ENCODE results near the gene CCS.
A peak's percentile ranks its signal among the peaks of the same experiment; 100 is the strongest.
"Not testable (repeated sequence)": the region's sequence is repeated elsewhere in the genome, so short reads cannot be mapped to it uniquely, and the experiment has no call there.

The CCS gene

DNA sequence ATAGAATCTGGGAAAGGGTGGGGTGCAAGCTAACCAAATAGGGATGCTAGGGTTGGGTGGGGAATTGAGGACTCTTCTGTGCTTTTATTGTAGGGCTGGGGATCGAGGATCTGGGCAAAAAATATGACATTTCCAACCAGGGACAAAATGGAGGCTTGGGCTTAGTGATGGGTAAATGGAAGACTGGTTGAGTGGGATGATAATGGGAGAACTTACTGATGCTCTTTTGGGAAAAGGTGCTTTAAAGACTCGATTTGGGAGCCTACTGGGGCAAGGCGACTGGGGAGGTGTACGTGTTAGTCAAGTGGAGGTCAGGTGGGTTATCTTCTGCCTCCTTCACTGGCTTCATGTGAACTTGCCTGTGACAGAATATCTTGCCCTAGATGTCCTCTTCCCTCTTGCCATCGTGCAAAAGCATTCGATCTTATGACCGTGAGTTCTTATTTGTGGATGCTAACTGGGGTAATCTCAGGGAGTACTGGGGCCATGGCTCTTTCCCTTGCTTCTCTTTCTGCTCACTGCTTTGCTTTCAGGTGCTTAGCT, 35.1 kb downstream of the CCS start:
- DNase-seq, result no peak

DNA sequence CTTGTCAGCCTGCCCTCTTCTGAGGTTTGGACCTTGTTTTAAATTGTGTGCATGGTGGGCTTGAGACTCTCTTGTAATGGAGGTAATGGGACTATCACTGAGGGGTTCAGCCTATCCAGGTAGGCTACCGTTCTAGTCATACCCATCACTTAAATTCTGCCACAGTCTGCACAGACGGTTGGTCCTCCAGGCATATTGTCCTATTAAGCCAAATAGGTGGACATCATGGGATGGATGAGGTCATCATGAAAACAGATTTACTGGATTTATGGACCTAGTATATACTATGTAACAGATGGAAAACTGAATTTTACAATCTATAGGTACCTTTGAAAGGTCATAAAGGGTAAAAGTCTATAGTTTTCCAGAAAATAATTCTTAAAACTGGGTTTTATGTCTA, 36.4 kb downstream of the CCS start:
- no peak for DNase-seq

DNA sequence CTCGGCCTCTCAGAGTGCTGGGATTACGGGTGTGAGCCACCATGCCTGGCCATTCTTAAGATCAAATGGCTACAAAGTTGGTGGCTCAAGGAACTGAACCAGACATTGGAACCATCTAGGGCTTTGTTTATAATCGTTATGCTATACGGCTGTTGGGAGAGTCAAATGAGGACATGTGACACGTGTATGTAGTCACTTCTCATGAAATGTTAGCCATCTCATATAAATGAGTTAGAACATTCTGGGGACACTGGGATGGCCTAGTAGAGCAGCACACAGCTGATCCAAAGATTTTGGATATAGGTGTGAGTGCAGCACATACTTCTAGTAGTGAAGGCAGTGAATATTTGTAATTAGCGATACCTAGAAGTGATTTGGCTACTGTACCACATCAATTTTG, 38.9 kb downstream of the CCS start:
- no peak for DNase-seq

DNA sequence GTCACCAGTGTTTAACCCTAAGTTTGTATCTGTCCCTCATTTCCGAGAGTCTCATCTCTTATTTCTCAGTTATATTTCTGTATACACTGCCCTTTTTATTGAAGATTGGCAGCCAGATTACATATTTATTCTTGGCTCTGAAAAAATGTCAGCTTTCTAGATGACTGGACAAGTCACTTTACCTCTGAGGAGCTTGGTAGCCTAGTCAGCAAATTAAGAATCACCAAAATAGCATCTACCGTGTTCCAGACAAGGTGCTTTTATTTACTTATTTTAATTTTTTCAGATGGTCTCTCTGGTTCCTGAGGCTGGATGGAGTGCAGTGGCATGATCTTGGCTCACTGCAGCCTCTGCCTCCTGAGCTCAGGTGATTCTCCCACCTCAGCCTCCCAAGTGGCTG, 40.0 kb downstream of the CCS start:
- DNase-seq, result no peak

DNA sequence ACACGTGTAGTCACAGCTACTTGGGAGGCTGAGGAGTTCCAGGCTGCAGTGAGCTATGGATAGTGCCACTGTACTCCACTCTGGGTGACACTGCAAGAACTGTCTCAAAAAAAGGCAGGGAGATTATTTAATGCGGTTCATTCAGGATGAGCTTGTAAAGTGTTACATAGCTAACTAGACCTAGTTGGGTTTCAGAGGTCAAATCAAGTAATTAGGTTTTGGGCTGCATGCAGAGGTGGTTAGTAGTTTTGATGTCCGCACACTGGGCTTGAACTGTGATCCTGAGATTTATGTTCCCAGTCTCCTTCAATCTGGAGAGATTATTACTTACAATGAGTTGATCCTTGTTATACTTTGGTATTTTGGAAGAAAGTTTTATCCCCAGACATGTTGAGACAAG, 43.4 kb downstream of the CCS start:
- DNase-seq, result no peak

DNA sequence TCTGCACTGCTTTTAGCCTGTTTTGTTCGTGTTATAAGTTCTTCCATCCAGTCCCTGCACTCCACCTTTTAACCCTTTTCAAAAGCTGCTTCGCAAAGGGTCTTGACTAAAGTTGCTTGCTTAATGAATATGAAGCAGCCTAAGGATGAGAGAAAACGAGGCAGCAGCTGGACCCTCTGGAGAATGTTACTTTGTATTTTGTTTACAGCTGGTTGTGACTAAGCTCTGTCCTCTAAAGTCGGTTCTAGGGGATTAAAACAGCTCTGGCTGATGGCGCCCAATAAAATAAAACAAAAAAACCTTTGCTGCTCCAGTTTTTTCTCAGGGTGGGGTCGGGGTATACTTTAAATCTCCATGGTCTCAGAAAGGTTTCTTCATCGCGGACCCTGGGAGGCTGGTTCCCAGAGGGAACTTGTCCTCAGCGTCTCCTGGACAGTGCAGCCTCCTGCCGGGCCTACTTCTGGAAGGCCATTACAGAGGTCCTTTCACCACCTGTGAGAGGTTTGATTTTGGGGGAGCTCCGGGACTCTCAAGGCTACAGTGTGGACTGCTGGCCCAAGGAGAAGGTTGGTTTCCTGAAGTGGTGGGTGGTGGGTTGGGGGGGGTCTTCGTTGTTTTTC, 44.7 kb downstream of the CCS start:
- no peak for DNase-seq

DNA sequence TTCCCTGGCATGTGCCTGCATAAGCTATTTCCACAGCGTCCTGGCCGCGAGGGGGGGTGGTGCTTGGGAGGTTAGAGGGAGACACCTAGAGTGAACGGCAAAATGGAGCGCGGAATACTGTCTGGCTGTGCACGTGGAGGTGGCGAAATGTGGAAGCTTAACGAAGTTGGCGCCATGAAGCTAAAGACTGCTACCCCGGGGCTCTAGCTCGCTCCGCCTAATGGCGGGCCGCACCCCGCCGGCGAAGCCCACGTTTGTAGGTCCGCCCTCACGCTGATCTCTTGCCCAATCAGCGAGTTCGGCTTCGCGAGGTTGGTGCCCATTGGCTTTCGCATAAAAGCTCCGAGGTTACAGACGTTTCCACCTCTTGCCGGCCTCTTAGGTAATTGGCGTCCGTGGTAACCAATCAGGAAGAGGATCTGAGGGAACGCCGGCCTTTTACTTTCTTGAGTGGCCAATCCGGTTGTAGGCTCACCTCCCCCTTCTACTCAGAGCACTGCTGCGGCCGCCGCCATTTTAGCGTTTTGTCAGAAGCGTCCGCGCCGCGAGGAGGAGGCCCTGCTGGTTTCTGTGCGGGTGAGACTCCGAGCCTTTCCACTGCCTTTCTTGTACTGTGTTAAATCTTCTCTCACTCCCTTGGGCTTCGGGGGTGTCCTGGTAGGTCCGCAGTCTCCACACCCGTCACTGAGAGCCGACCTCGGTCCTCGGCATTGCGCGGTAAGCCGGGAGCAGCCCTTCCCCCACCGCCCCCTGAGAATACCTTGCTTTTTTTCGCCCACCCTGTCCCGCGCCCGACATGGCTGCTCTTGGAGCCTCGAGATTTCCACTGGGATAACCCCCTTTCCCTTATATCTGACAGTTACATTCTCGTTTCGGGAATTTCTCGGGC, 45.4 kb downstream of the CCS start, which contains the start of gene RBM4:
RBM4 (plus strand) TSS at position 527 of the 889 bp plus-strand sequence. CDS start 1,009 bp downstream, outside the sequence.
- DNase-seq, result peak; percentile 96 to 98

DNA sequence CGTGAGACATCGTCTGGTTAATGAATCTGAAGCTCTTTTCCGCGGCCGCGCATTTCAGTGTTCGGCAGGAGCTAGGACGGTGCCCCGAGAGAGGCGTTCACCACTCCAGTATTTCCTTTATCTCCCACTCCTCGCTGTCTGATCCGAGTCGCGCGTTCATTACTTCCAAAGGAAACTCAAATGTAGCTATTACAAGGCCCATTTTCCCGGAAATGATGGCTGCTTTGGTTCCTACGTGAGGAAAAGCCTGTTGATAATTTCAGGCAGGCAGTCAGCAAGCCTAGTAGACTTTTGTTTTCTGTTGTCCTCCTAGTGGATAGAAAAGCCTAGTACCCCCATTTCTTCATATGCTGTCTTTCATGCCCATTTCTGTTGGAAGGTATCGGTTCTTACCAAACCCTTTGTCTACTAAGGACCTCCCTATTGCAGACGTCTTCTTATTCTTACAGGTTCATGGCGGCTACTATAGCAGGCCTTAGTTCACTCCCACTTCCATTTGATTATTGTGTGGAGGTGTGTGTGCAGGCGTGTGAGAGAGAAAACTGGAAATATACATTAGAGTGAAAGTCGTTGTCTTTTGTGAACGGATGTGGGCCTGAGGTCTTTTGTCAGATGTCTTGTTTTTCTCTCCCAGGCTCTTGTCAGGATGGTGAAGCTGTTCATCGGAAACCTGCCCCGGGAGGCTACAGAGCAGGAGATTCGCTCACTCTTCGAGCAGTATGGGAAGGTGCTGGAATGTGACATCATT, 46.3 kb downstream of the CCS start:
- DNase-seq, result no peak

DNA sequence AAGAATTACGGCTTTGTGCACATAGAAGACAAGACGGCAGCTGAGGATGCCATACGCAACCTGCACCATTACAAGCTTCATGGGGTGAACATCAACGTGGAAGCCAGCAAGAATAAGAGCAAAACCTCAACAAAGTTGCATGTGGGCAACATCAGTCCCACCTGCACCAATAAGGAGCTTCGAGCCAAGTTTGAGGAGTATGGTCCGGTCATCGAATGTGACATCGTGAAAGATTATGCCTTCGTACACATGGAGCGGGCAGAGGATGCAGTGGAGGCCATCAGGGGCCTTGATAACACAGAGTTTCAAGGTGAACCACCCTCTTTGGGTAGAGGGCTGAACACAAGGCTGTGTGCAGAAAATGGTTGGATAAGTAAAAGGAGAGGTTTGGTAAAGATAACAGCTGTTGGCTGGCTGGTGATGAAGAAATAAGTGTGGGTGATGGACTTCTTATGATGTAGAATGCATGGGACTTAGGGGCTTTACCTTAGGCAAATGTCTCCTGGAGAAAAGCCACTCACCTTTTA, 46.9 kb downstream of the CCS start:
- not testable (repeated sequence) for DNase-seq

DNA sequence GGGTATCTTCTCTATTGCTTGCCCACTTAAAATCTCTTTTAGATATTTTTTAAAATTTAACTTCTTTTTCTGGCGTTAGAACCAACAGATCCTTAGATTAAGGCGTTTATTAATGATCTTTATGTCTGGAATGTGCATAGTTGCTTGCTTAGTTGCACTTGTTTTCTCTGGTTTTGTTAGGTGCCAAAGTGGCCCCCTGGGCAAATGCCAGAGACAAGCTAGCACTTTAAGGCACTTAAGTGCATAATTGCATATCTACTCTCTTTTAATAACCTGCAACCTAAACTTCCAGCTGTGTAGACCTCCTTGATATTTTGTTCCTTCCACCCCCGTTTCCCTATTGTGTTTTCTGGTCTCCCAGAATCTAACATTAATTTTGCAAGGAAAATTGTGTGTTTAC, 48.8 kb downstream of the CCS start:
- DNase-seq, result no peak

DNA sequence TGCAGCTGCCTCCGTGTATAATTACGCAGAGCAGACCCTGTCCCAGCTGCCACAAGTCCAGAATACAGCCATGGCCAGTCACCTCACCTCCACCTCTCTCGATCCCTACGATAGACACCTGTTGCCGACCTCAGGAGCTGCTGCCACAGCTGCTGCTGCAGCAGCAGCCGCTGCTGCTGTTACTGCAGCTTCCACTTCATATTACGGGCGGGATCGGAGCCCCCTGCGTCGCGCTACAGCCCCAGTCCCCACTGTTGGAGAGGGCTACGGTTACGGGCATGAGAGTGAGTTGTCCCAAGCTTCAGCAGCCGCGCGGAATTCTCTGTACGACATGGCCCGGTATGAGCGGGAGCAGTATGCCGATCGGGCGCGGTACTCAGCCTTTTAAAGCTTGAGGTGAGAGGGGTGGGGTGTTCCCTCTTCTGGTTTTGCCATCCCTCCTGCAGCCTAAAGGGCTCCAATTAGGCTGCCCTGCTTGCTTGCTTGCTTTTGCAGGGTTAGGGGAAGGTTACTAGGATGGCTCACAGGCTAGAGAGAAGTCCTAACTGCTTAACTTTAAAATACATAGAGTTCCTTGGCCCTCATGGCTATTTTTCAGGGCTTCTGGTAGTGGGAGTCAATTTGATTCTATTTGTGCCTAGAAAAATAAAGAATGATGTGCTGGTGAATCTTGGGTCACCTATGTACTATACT, 50.9 kb downstream of the CCS start:
- no peak for DNase-seq

DNA sequence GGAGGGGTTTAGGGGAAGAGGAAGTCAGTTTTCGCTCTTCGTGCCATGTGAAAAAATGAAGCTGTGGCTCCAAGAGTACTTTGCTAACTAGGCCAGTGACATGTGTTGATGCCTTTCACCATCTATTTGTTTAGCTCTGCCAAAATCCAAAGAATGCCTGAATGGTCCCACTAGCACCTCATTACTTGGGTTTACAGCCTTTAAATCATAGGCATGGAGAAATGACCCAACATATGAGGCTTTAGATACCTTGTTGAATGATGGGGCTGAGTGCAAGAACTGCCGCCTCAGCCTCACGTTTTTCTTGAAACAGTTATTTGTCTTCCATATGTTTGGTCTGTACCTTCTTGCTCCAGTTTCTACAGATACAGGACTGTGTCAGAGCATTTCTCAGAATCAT, 53.8 kb downstream of the CCS start:
- no peak for DNase-seq

DNA sequence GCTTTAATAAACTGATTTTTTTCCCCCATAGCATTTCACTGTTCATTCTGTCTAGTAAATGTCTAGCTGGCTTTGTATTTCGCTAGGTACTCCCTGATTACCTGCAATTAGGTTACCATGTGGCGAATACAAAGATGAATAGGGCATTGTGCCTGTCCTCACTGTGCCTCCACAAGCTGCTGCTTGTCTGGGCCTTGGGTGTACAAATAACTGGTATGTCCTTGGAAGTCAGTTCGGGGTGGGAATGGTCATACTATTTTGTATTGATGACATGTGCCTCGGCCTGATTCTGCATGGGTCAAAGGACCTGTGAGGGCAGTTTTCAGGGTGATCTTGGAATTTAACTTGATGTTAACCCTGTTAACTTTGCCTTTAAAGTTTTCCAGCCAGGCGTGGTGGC, 56.9 kb downstream of the CCS start:
- no peak for DNase-seq

DNA sequence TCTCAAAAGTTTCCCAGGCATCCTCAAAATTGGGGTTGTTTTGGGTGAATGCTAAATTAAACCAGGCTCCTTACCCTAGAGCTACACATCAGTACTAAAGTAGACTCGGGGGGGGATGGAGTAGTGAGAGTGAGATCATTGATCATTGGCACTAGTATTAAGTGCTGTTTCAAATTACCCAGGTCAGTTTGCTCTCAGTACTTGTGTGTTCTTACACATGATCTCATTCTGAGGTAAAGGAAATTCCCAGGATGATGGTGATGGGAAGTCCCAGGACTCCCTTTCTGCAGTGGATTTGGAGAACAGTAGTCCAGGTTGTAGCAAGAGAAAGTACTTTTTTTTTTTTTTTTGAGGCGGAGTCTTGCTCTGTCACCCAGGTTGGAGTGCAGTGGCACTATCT, 58.0 kb downstream of the CCS start:
- DNase-seq, result no peak

DNA sequence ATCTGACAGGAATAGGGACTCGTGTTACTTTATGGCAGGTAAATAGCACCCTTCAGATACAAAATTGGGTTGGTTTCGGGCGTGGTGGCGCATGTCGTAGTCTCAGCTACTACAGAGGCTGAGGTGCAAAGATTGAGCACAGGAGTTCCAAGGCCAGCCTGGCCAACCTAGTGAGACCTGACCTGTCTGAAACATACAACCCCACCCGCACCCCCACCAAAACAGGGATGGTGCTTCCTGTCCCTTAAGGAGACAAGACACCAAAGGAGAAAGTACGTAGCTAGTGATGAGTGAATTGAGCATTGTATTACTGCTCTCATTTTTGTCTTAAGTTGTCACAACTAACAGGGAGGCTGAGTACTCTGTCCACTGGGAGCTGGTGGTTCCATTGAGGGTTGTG, 59.7 kb downstream of the CCS start:
- no peak for DNase-seq

DNA sequence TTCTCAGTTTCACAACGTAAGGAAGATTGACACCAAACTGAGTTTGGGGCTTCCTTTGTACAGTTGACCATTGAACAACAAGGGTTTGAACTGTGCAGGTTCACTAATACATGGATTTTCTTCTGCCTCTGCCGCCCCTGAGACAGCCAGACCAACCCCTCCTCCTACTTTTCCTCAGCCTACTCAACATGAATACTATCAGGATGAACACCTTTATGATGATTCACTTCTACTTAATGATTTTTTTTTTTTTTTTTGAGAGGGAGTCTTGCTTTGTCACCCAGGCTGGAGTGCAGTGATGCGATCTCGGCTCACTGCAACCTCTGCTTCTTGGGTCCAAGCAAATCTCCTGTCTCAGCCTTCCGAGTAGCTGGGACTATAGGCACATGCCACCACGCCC, 60.1 kb downstream of the CCS start:
- DNase-seq, result no peak
